SHP77 treated with DMSO at 0.1 percent for 48 hours (cell line): ENCODE measurements around the gene CLDN18.
A peak's percentile ranks its signal among the peaks of the same experiment; 100 is the strongest.

Source experiments
- DNase-seq: peaks from one replicate; lab custom pipeline; 2025; lab: John Stamatoyannopoulos, UW

Gene CLDN18

GRCh38 chr3:138009476-138010272 lies at the start of gene CLDN18:
TSS of gene CLDN18 (plus strand) at chr3:138010165. CDS start at chr3:138010226, 61 bp downstream.
- no peak for DNase-seq

- DNase-seq, result no peak
Observed at GRCh38 chr3:137962251-137962650, 47.7 kb upstream of the CLDN18 start.

GRCh38 chr3:137963463-137963862 lies 46.5 kb upstream of the CLDN18 start:
- no peak for DNase-seq

GRCh38 chr3:137970914-137971831 lies 38.8 kb upstream of the CLDN18 start:
- peak; percentile 23 for DNase-seq

- DNase-seq, result no peak
Observed at GRCh38 chr3:137972396-137972795, 37.6 kb upstream of the CLDN18 start.

- no peak for DNase-seq
Observed at GRCh38 chr3:137978328-137978727, 31.6 kb upstream of the CLDN18 start.

- DNase-seq, result no peak
Observed at GRCh38 chr3:137987723-137988122, 22.2 kb upstream of the CLDN18 start.

- no peak for DNase-seq
Observed at GRCh38 chr3:137988152-137988551, 21.8 kb upstream of the CLDN18 start.

GRCh38 chr3:137988982-137989381 lies 21.0 kb upstream of the CLDN18 start:
- no peak for DNase-seq

- no peak for DNase-seq
Observed at GRCh38 chr3:137990427-137990826, 19.5 kb upstream of the CLDN18 start.

GRCh38 chr3:137992592-137992991 lies 17.4 kb upstream of the CLDN18 start:
- DNase-seq, result no peak

GRCh38 chr3:137998121-137999042 lies 11.6 kb upstream of the CLDN18 start:
- DNase-seq, result no peak

GRCh38 chr3:138003069-138003468 lies 6.9 kb upstream of the CLDN18 start:
- no peak for DNase-seq

GRCh38 chr3:138005627-138006026 lies 4.3 kb upstream of the CLDN18 start:
- no peak for DNase-seq

- DNase-seq, result no peak
Observed at GRCh38 chr3:138007898-138008297, 2.1 kb upstream of the CLDN18 start.

- DNase-seq, result no peak
Observed at GRCh38 chr3:138010273-138010590, 267 bp downstream of the CLDN18 start.

- DNase-seq, result no peak
Observed at GRCh38 chr3:138011722-138012121, 1.8 kb downstream of the CLDN18 start.

- DNase-seq, result no peak
Observed at GRCh38 chr3:138012526-138012925, 2.6 kb downstream of the CLDN18 start.

- no peak for DNase-seq
Observed at GRCh38 chr3:138016065-138016464, 6.1 kb downstream of the CLDN18 start.

- no peak for DNase-seq
Observed at GRCh38 chr3:138019281-138020069, 9.5 kb downstream of the CLDN18 start.

- no peak for DNase-seq
Observed at GRCh38 chr3:138023754-138024153, 13.8 kb downstream of the CLDN18 start.
